ENCODE results near the gene GTF2F2.

- no peak for TF ChIP-seq CREB1 (CRISPR knock-in tag; IDR thresholded peaks at IDR 0.05)
- TF ChIP-seq CTCF (IDR thresholded peaks at IDR 0.05): no peak
- TF ChIP-seq NR2C2 (CRISPR knock-in tag; IDR thresholded peaks at IDR 0.05): no peak
- no peak for TF ChIP-seq ZNF281 (CRISPR knock-in tag; IDR thresholded peaks at IDR 0.05)
These were observed 27.6 kb upstream of the GTF2F2 start for GRCh38 chr13:45092663-45093062.

Measured in WTC11 (cell line).